Stimulated activated CD8-positive, alpha-beta memory T cell treated with anti-CD3 and anti-CD28 coated beads, Interleukin-12 subunit alpha, Interleukin-12 subunit beta, amount 100 ng/mL, for 24 hours (primary cell): ENCODE measurements around the gene HINT2.

ENCODE experiments used
- DNase-seq: peaks from one replicate; pipeline ENCODE4 v3.0.0-alpha.2; 2020; ENCODE audit errors: extremely low read depth

The HINT2 gene

GRCh38 chr9:35811381-35812024 is 3.3 kb downstream of the HINT2 start:
- no peak for DNase-seq

- DNase-seq = no peak
Observed at GRCh38 chr9:35810122-35810521, 4.7 kb downstream of the HINT2 start.

GRCh38 chr9:35808433-35808832 is 6.4 kb downstream of the HINT2 start:
- DNase-seq = no peak

- no peak for DNase-seq
Observed at GRCh38 chr9:35806101-35806500, 8.7 kb downstream of the HINT2 start.

GRCh38 chr9:35801328-35802128 is 13.3 kb downstream of the HINT2 start:
- DNase-seq = no peak

GRCh38 chr9:35800530-35800929 is 14.3 kb downstream of the HINT2 start:
- DNase-seq = no peak

GRCh38 chr9:35798658-35799374 is 16.0 kb downstream of the HINT2 start:
- DNase-seq = no peak

GRCh38 chr9:35797311-35798109 is 17.3 kb downstream of the HINT2 start:
- no peak for DNase-seq

- no peak for DNase-seq
Observed at GRCh38 chr9:35795695-35796094, 19.1 kb downstream of the HINT2 start.

GRCh38 chr9:35793461-35793860 is 21.4 kb downstream of the HINT2 start:
- DNase-seq = no peak

GRCh38 chr9:35792826-35793225 is 22.0 kb downstream of the HINT2 start:
- no peak for DNase-seq

- no peak for DNase-seq
Observed at GRCh38 chr9:35792024-35792813, 22.6 kb downstream of the HINT2 start.

GRCh38 chr9:35791297-35791921 is 23.4 kb downstream of the HINT2 start, which contains the start of gene NPR2:
Gene NPR2 (plus strand): TSS chr9:35791591. CDS start chr9:35792409, 818 bp downstream.
- DNase-seq = no peak

GRCh38 chr9:35790385-35791296 is 24.2 kb downstream of the HINT2 start:
- peak; percentile 21 for DNase-seq

- no peak for DNase-seq
Observed at GRCh38 chr9:35790025-35790384, 24.8 kb downstream of the HINT2 start.

GRCh38 chr9:35789541-35789940 is 25.3 kb downstream of the HINT2 start:
- DNase-seq = no peak

GRCh38 chr9:35783418-35783817 is 31.4 kb downstream of the HINT2 start:
- no peak for DNase-seq

- no peak for DNase-seq
Observed at GRCh38 chr9:35781066-35781465, 33.8 kb downstream of the HINT2 start.

- DNase-seq = no peak
Observed at GRCh38 chr9:35778496-35778895, 36.3 kb downstream of the HINT2 start.

- DNase-seq = no peak
Observed at GRCh38 chr9:35776018-35776417, 38.8 kb downstream of the HINT2 start.
